IPS-NIHi11 (cell line): ENCODE measurements around the gene RBBP4.
"Not testable (repeated sequence)": the region's sequence is repeated elsewhere in the genome, so short reads cannot be mapped to it uniquely, and the experiment has no call there.

Source experiments
- DNase-seq: peaks from one replicate; pipeline ENCODE4 v3.0.0; 2012; ENCODE audit warnings: mixed read lengths, low spot score

Gene RBBP4

DNA sequence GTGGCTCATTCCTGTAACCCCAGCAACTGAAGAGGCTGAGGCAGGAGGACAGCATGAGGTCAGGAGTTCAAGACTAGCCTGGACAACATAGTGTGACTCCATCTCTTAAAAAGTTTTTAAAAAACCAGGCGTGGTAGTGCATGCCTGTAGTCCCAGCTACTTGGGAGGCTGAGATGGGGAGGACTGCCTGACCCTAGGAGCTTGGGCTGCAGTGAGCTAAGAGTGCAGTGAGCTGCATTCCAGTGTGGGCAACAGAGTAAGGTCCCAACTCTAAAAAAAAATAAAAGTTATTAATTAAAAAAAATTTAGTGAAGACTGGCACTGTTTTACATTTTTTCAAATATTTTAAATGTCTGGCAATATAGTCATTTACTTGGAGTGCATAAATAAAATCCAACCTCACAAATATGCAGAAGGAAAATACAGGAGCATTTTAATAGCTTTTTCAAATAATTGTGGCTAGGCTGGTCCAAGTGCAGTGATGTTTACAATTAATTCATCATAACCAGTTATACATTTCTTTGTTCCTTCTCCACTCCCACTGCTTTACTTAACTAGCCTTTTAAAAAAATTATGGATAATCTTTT lies 11.4 kb upstream of the RBBP4 start:
- DNase-seq: no peak

DNA sequence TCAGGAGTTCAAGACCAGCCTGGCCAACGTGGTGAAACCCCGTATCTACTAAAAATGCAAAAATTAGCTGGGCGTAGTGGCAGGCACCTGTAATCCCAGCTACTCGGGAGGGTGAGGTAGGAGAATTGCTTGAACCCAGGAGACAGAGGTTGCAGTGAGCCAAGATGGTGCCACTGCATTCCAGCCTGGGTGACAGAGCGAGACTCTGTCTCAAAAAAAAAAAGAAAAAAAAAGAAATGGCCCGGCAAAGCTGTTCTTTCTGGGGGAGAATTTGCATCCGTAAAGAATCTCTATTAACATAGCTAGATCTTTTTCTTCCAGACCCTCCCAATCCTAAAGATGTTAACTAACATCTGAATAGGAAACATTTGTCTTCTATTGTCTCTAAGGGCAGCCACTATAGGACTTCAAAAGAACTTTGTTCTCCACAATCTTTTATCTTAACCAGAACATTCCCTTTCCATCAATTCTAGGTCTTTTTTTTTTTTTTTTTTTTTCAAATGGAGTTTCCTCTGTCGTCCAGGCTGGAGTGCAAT lies 8.6 kb upstream of the RBBP4 start:
- not testable (repeated sequence) for DNase-seq

DNA sequence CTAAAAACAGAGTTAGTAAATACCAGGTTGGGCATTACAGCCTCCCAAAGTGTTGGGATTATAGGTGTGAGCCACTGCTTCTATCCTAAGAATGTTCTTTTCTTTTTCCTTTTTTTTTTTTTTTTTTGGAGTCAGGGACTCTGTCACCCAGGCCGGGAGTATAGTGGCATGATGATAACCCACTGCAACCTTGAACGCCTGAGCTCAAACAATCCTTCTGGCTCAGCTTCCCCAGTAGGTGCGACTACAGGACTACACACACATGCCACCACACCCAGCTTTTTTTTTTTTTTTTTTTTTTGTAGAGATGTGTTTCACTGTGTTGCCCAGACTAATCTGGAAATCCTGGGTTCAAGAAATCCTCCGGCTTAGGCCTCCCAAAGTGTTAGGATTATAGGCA lies 6.6 kb upstream of the RBBP4 start:
- no peak for DNase-seq

DNA sequence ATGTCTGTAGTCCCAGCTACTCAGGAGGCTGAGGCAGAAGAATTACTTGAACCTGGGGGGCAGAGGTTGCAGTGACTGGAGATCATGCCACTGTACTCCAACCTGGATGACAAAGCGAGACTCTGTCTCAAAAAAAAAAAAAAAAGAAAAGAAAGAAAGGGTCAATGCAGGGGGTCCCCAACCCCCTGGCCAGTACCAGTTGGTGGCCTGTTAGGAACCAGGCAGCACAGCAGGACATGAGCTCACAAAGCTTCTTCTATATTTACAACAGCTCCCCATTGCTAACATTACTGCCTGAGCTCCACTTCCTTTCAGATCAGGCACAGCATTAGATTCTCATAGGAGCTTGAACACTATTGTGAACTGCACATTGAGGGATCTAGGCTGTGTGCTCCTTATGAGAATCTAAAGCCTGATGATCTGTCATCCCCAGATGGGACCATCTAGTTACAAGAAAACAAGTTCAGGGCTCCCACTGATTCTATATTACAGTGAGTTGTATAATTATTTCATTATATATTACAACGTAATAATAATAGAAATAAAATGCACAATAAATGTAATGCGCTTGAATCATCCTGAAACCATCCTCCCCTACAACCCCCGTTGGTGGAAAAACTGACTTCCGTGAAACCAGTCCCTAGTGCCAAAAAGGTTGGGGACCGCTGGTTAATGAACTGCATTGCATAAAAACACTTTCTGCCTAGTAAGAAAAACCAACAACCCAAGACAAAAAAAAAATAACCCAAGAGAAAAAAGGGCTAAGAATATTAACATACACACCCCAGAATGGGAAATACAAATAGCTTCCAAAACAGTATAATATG lies 3.5 kb upstream of the RBBP4 start:
- DNase-seq: no peak

DNA sequence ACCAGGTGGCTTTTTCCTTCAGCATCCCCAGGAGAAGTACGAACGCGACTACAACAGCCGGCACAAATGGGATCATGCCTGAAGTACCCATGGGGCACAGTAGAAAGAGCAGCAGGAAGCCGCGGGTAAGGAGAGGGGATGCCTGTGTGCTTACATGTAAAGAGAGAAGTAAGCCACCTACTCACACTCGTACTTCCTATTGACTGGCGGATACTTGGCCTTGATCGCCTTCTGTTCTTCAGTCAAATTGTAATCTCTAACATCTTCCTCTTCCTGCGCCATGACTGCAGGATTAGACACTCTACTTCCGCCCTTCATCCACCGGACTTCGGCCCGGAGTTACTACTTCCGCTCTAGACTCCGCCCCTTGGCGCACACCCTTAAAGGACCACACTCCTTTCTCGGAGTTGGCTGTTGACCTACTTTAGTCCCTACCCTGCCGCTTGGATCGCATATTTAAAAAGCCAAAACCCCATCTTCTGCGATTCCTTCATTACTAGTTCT lies 708 bp upstream of the RBBP4 start, which contains the start of gene ZBTB8OS:
Gene ZBTB8OS (minus strand): TSS at position 303 of the 504 bp plus-strand sequence. CDS start 21 bp downstream, at position 282.
- DNase-seq: peak; percentile 88

DNA sequence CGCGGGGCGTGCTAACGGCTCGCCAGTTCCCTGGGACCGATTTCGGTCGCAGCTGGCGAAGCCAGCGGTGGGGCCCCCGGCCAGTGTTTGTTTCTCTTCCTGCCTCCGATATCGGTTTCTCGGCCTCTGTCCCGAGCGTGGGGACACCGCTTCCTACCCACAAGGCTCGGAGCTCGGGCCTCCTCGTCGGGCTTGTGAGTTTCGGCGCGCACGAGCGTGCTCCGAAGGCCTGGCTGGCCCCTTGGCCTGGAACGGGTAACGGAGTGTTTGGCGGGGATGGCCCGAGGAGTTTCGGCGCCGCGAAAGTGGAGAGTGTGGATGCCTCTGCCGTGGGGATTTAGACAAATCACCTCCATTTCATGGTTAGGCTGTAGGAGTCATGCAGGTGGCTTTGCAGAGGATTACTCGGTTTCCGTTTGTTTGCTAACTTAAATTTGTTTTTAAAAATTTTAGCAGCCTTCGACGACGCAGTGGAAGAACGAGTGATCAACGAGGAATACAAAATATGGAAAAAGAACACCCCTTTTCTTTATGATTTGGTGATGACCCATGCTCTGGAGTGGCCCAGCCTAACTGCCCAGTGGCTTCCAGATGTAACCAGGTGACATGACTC lies 559 bp downstream of the RBBP4 start:
- no peak for DNase-seq

DNA sequence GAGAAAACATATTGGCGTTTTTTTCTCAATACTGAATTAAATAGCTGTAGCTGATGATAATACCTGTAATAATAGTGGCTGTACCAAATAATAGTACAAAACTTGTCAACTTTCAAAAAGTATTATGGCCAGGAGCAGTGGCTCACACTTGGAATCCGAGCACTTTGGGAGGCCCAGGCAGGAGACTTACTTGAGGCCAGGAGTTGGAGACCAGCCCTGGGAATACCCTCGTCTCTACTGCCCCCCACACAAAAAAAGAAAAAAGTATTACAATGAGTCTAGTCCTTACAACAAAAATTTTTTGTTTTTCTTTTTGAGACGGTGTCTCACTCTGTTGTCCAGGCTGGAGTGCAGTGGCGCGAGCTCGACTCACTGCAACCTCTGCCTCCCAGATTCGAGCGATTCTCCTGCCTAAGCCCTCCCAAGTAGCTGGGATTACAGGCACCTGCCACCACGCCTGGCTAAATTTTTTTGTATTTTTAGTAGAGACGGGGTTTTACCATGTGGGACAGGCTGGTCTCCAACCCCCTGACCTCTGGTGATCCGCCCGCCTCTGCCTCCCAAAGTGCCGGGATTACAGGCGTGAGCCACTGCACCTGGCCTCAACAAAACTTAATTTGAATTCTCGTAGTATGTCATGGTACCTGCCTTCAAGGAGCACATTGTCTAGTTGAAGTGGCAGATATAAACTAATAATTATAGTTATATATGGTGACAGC lies 1.4 kb downstream of the RBBP4 start:
- DNase-seq: no peak

DNA sequence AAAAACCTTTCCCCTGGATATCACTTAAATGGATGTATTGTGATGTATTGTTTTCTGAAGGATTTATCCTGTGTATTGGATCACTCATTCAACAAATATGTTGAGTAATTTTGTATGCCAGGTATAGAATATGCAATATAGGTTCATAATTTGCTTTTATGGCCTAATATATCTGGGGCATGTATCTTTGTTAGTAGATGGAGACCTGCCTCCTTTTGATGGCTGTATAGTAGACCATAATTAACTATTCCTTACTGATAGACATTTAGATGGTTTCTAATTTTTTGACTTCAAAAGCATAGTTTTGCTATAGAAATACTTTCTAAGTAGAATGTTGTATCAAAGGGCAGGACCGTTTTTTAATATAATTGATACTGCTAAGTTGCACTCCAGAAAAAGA lies 8.6 kb downstream of the RBBP4 start:
- no peak for DNase-seq

DNA sequence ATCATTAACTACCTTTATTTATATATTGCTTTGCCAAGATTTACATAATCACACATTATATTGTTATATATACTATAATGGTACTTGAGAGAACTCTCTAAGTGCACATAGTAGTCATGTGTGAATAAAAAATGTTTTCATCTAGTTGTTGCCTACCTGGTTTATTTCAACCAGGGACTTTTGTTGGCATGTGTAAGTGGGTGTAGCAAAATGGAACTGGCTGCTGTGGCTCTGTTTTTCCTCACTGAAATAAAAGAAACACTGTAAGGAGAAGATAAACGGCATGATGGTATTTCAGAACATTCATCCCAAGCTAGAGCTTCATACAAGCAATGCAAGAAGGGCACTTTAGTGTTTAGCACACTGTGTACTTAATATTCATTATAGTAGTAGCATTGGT lies 14.9 kb downstream of the RBBP4 start:
- DNase-seq: no peak

DNA sequence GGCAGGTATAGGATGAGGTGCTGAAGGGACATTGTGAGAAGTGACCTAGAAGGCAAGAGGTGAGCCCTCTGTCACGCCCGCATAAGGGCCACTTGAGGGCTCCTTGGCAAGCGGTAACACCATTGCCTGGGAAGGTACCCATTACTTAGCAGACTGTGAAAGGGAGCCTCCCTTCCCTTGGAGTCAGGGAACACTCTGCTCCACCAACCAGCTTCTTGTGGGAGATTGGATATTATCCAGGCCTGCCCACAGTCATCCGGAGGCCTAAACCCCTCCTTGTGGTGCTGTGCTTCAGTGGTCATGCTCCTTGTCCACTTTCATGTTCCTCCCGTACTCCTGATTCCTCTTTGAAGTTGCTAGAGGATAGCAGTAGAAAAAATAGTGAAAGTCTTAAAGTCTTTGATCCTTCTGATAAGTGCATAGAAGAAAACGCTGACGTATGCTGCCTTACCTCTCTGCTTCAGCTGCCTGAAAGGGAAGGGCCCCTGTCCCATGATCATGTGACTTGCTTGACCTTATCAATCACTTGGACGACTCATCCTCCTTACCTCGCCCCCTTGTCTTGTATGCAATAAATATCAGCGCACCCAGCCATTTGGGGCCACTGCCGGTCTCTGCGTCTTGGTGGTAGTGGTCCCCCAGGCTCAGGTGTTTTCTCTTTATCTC lies 16.0 kb downstream of the RBBP4 start:
- no peak for DNase-seq

DNA sequence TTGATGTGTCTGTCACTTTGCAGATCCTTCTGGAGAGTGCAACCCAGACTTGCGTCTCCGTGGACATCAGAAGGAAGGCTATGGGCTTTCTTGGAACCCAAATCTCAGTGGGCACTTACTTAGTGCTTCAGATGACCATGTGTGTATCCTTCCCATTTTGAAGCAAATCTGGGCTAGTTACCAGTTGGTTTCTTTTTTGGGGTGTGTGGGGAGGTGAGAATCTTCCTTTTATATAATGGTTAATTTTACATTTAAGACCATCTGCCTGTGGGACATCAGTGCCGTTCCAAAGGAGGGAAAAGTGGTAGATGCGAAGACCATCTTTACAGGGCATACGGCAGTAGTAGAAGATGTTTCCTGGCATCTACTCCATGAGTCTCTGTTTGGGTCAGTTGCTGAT lies 17.7 kb downstream of the RBBP4 start:
- not testable (repeated sequence) for DNase-seq

DNA sequence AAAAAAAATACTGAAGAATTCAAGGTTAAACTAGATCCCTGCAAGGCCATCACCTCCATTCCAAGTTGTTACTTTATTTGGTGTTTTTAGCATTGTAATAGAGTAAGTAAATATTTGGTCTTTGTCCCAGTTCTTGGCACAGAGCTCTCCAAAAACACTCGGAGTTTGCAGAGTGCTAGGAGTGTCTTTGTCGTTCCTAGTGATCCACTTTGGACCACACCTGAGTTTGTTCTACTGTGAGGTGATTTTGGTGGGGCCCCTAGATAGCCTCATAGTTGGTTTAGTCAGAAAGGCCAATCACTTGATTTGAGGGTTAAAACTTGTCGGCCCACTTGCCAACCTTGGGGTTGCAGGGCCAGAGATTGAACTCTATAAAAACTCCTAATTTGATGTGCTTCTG lies 25.9 kb downstream of the RBBP4 start:
- DNase-seq: no peak

DNA sequence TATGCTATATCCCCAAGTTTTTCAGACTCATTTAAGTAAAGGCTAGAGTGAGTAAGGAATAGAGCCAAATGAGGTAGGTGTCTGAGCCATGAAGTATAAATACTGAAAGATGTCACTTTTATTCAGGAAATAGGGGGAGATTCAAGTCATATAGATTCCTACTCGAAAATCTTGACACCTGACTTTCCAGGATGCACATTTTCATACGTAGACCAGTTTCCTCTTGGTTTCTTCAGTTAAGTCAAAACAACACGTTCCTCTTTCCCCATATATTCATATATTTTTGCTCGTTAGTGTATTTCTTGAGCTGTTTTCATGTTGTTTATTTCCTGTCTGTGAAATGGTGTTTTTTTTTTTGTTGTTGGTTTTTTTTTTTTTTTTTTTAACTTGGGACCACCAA lies 29.0 kb downstream of the RBBP4 start:
- DNase-seq: not testable (repeated sequence)

DNA sequence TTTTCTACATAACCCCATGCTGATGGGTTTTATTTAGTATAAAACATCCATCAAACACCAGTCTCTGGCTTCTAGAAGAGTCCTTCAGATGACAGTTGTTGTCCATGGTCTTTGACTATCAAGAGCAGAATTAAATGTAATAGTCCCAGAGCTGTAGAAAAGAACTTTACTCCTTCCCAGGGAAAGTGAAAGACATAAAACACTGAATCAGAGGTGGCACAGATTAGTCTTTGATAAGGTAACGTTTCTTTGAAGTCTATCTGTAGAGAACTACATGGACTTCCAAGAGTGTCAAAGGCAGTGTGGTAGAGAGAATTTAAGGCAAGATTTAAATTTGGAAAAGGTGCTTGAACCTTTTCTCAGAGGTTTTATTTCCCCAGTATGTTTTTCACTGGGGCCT lies 29.6 kb downstream of the RBBP4 start:
- no peak for DNase-seq

DNA sequence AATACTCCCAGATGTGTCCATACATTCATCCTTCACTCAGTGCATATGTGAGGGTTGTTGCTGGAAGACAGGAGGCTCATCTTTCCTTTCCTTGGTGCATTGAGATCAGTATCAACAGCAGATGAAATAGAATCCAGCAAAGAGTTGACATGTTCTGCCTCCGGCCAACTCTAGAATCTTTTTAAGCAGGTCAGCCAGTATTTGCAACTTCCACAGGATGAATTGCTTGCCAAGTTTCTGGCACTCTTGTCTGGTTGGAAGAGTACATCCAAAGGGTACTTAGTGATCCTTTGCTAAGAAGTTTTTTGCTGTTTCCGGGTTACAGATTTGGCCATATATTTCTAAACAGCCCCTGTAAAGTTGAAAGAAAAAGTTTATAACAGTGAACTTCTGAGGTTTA lies 30.5 kb downstream of the RBBP4 start:
- no peak for DNase-seq

DNA sequence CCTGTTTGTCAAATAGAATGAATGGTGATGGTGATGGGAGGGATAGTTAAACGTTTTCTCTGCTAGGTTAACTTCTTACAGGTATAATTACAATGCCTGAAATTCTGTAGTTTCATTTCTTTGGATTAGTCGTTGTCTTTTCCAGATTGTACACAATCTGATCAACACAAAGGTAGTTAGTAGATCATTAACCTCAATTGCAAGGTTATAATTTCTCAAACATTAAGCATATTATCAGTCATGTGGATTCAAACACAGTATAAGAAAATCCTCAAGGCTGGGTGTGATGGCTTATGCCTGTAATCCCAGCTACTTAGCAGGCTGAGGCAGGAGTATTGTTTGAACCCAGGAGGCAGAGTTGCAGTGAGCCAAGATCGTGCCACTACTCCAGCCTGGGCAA lies 31.0 kb downstream of the RBBP4 start:
- DNase-seq: no peak

DNA sequence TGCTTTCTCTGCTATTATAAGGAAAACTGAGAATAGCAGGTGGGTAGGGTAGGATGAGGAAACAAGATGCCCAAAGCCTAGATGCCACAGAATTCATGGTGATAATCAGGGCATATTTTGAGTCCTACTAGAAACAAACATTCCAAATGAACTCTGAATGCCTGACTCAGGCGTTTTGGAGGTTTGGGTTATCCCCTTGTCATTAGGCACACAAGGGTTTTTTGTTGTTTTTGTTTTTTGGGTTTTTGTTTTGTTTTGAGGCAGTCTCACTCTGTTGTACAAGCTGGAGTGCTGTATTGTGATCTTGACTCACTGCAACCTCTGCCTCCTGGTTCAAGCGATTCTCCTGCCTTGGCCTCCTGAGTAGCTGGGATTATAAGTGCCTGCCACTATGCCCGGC lies 32.4 kb downstream of the RBBP4 start:
- DNase-seq: no peak

DNA sequence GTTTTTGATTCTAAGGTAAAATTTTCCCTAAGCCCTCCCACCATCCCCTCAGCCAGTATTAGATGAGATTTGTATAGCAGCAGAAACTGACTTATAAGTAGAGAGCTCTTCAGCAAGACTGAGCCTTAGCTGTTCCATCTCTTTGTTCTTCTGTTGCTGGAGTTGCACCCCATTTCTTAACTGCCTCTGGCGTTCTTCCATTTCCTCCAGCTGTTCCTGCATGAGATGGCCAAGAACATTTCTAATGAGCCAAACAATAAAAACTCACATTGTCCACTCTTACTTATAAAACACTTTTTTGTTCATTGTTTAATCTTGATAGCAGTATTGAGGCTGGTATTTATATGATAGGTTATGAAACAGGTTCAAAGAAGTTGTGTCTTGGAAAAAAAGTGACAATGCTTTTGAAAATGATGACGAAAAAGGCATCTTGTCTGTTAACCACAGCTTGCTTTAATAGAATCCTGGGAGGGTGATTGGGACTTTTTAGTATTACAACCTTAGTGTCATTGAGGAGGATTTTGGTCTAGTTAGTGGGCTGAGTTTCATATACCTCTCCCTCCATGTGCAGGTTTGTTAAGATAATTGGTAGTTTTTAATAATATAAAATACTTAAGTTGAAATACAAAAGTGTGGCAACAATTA lies 33.3 kb downstream of the RBBP4 start:
- no peak for DNase-seq

DNA sequence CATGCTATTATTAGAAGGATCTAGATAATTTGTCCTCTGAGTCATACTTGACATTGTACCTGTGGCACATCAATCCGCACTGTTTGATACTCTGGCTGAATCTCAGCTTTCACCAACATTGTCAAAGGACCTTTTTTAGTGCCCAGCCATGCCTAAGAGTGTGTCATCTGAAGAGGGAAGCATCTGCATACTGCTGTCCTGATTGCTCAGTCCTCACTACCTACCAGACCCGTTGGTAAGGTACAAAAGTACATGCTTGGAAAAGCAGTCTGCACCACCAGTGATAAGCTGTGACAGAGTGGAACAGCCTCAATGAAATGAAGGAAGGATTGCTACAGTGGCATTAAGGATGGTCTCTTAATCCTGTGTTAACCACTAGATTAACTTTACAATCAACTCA lies 34.5 kb downstream of the RBBP4 start:
- no peak for DNase-seq

DNA sequence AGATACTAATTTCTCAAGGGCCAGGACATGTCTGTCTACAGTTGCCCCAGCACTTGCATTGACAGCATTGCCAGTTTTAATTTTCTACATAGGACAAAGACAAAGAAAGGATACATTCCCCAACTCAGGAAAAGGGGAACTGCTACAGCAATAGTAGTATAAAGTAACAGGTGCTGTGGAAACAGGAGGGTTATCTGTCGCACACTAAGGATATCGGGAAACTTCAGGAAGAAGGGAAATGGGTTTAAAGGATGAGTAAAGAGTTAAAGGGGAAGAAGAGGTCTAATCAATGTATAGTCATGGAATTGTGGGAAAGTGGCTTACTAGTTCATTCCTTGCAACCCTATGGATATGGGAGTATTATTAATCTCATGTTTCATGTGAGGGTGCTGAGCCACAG lies 35.4 kb downstream of the RBBP4 start:
- DNase-seq: no peak
